GM12878 (cell line): Measurements from ENCODE around the gene SELENOH. TPM values are rescaled to one million over a fixed set of nuclear protein-coding genes. Genes with fewer than 3 reads are reported as not detected.

Source experiments
- CHD1 ChIP-seq: IDR thresholded peaks from 2 replicates; pipeline ENCODE4 v1.6.1; 2012; ENCODE audit warnings: low read depth, low read length, improper control_type of control experiment
- EGR1 ChIP-seq, 2 experiments: IDR thresholded peaks; 1 replicate in 1 of 2; 2 replicates in 1 of 2; pipeline ENCODE4 v1.6.1; 2011 to 2012; ENCODE audit warnings: low read depth in 2 of 2, low read length in 2 of 2, borderline replicate concordance in 1 of 2, mild to moderate bottlenecking in 1 of 2, moderate library complexity in 1 of 2
- IRF4 ChIP-seq: IDR thresholded peaks from 2 replicates; pipeline ENCODE4 v1.6.1; 2011; ENCODE audit warnings: low read depth, low read length
- KLF5 ChIP-seq: fragments of 450-650 bp; IDR thresholded peaks from 2 replicates; pipeline ENCODE4 v1.6.1; 2014; ENCODE audit warnings: mild to moderate bottlenecking; ENCODE audit not compliant: partially characterized antibody
- LARP7 ChIP-seq: fragments of 450-650 bp; IDR thresholded peaks from 2 replicates; pipeline ENCODE4 v1.6.1; 2017; ENCODE audit warnings: mild to moderate bottlenecking
- MXI1 ChIP-seq: fragments of 150-350 bp; IDR thresholded peaks from 2 replicates; pipeline ENCODE4 v1.6.1; 2011; ENCODE audit warnings: low read depth, mild to moderate bottlenecking, inconsistent platforms, low read length, improper control_type of control experiment
- MYC ChIP-seq: IDR thresholded peaks from 2 replicates; pipeline ENCODE4 v1.6.1; 2011; ENCODE audit warnings: mild to moderate bottlenecking, low read length, moderate library complexity, inconsistent platforms; ENCODE audit not compliant: insufficient read depth, insufficient replicate concordance, insufficient read length, severe bottlenecking
- NRF1 ChIP-seq: conservative IDR thresholded peaks from 2 replicates; pipeline ENCODE4 v1.6.1; 2011; ENCODE audit warnings: mild to moderate bottlenecking, low read depth, low read length, improper control_type of control experiment
- POLR2AphosphoS5 ChIP-seq: IDR thresholded peaks from 2 replicates; pipeline ENCODE4 v1.6.1; 2011; ENCODE audit warnings: mild to moderate bottlenecking, low read length, inconsistent platforms
- POU2F2 ChIP-seq: IDR thresholded peaks from 3 replicates; pipeline ENCODE4 v1.6.1; 2011; ENCODE audit warnings: low read depth, mild to moderate bottlenecking, low read length, borderline replicate concordance
- RAD21 ChIP-seq: IDR thresholded peaks from 2 replicates; pipeline ENCODE4 v1.6.1; 2011; ENCODE audit warnings: mild to moderate bottlenecking, low read depth, low read length, moderate library complexity; ENCODE audit not compliant: insufficient read depth
- RFX5 ChIP-seq: IDR thresholded peaks from 2 replicates; pipeline ENCODE4 v1.6.1; 2011; ENCODE audit warnings: low read depth, low read length, improper control_type of control experiment
- SREBF1 ChIP-seq: IDR thresholded peaks from 2 replicates; pipeline ENCODE4 v1.6.1; 2012; ENCODE audit warnings: mild to moderate bottlenecking, low read length
- STAT1 ChIP-seq: fragments of 450-650 bp; conservative IDR thresholded peaks from 2 replicates; pipeline ENCODE4 v1.6.1; 2014; ENCODE audit warnings: antibody characterized with exemption, mild to moderate bottlenecking
- ZBED1 ChIP-seq: IDR thresholded peaks from 2 replicates; pipeline ENCODE4 v1.6.1; 2016; ENCODE audit warnings: borderline replicate concordance
- ZNF207 ChIP-seq: fragments of 450-650 bp; IDR thresholded peaks from 2 replicates; pipeline ENCODE4 v1.6.1; 2014; ENCODE audit warnings: antibody characterized with exemption, mild to moderate bottlenecking, borderline replicate concordance
- ZNF24 ChIP-seq: fragments of 450-650 bp; IDR thresholded peaks from 2 replicates; pipeline ENCODE4 v1.6.1; 2017; ENCODE audit warnings: antibody characterized with exemption, mild to moderate bottlenecking
- ZNF274 ChIP-seq: IDR thresholded peaks from one replicate; pipeline ENCODE4 v1.8.0; 2011; ENCODE audit not compliant: insufficient read length, insufficient read depth
- polyA plus RNA-seq, 11 experiments: library from polyadenylated mRNA; depleted of rRNA in 4 of 11; unstranded in 6 of 11; stranded (reverse) in 5 of 11; fragments of >200 nt; fragmentation: Nextera tagmentation in 4 of 11; fragmentation: Illumina TruSeq in 1 of 11; extraction: Ambion mirVana in 4 of 11; extraction: Trizol in 1 of 11; gene quantifications; 1 replicate in 1 of 11; 2 replicates in 10 of 11; pipeline versions ENCODE4 v1.2.1 to v1.2.3, GENCODE V29; 2011 to 2016; ENCODE audit warnings: inconsistent platforms in 2 of 11, missing spikeins in 2 of 11, low read depth in 1 of 11
- total RNA-seq, 4 experiments: library from RNA; depleted of rRNA in 3 of 4; stranded (reverse); fragments of >200 nt in 3 of 4; fragmentation: Illumina TruSeq in 1 of 4; extraction: Trizol in 1 of 4; gene quantifications; 2 replicates each; pipeline versions ENCODE4 v1.2.1 to v1.2.3, GENCODE V29; 2013 to 2021
- TF ChIP-seq, protein P1 (sequence below): fragments of 450-650 bp; IDR thresholded peaks from 2 replicates; pipeline ENCODE4 v1.6.1; 2017; ENCODE audit warnings: antibody characterized with exemption, mild to moderate bottlenecking, moderate library complexity
- TF ChIP-seq, protein P2 (sequence below): IDR thresholded peaks from 2 replicates; pipeline ENCODE4 v1.6.1; 2012; ENCODE audit warnings: low read length, inconsistent platforms
- TF ChIP-seq, protein P3 (sequence below): fragments of 450-650 bp; IDR thresholded peaks from 2 replicates; pipeline ENCODE4 v1.6.1; 2017; ENCODE audit warnings: mild to moderate bottlenecking
- TF ChIP-seq, protein P4 (sequence below): fragments of 450-650 bp; IDR thresholded peaks from 2 replicates; pipeline ENCODE4 v1.6.1; 2017; ENCODE audit warnings: mild to moderate bottlenecking, low read depth, inconsistent platforms; ENCODE audit not compliant: poor library complexity, severe bottlenecking

SELENOH gene
- total and polyA plus RNA-seq, 10 of the 15 experiments (the other 5 are each of a cell fraction or from before 2014, with no cell fraction given): 20.3 to 458 (median 200) TPM

DNA sequence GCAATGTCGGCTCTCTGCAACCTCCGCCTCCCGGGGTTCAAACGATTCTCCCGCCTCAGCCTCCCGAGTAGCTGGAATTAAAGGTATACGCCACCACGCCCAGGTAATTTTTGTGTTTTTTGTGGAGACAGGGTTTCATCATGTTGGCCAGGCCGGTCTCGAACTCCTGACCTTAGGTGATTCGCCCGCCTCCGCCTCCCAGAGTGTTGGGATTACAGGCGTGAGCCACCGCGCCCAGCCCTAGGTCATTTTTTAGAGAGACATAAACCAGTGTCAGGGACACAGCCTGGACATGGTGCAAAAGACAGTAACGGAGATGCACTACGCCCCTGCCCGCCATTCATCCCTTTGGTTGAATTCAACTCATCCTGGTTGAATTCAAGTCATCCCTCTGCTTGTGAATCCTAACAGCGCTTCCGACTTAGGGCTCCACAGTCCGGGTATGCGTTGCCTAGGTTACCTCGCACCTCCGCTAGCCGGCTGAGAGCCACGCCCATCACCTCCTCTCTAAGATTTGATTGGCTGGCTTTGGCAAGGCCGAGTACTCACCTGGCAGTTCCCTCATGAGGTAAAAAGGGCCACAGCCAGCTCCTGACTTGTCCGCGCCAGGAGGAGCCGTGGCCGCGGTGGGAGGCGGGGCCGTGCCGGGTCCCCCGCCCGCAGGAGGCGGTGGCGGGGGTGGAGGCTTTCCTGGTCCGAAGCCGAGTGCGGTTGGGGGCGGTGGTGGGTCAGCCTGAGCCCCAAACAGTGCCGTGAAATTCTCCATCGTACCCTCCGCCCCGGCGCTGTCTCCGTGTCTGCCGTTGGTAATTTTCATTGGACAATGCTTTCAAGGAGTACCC, 29.7 kb upstream of the SELENOH start, which contains the start of gene MED19 (continued):
- 0 out of 2 replicates have a peak, but pooled peaks have one; percentile 72 for TF ChIP-seq STAT1
- TF ChIP-seq, protein P1, sequence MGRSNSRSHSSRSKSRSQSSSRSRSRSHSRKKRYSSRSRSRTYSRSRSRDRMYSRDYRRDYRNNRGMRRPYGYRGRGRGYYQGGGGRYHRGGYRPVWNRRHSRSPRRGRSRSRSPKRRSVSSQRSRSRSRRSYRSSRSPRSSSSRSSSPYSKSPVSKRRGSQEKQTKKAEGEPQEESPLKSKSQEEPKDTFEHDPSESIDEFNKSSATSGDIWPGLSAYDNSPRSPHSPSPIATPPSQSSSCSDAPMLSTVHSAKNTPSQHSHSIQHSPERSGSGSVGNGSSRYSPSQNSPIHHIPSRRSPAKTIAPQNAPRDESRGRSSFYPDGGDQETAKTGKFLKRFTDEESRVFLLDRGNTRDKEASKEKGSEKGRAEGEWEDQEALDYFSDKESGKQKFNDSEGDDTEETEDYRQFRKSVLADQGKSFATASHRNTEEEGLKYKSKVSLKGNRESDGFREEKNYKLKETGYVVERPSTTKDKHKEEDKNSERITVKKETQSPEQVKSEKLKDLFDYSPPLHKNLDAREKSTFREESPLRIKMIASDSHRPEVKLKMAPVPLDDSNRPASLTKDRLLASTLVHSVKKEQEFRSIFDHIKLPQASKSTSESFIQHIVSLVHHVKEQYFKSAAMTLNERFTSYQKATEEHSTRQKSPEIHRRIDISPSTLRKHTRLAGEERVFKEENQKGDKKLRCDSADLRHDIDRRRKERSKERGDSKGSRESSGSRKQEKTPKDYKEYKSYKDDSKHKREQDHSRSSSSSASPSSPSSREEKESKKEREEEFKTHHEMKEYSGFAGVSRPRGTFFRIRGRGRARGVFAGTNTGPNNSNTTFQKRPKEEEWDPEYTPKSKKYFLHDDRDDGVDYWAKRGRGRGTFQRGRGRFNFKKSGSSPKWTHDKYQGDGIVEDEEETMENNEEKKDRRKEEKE: no peak
- TF ChIP-seq, protein P2, sequence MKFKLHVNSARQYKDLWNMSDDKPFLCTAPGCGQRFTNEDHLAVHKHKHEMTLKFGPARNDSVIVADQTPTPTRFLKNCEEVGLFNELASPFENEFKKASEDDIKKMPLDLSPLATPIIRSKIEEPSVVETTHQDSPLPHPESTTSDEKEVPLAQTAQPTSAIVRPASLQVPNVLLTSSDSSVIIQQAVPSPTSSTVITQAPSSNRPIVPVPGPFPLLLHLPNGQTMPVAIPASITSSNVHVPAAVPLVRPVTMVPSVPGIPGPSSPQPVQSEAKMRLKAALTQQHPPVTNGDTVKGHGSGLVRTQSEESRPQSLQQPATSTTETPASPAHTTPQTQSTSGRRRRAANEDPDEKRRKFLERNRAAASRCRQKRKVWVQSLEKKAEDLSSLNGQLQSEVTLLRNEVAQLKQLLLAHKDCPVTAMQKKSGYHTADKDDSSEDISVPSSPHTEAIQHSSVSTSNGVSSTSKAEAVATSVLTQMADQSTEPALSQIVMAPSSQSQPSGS: no peak
- TF ChIP-seq, protein P3, sequence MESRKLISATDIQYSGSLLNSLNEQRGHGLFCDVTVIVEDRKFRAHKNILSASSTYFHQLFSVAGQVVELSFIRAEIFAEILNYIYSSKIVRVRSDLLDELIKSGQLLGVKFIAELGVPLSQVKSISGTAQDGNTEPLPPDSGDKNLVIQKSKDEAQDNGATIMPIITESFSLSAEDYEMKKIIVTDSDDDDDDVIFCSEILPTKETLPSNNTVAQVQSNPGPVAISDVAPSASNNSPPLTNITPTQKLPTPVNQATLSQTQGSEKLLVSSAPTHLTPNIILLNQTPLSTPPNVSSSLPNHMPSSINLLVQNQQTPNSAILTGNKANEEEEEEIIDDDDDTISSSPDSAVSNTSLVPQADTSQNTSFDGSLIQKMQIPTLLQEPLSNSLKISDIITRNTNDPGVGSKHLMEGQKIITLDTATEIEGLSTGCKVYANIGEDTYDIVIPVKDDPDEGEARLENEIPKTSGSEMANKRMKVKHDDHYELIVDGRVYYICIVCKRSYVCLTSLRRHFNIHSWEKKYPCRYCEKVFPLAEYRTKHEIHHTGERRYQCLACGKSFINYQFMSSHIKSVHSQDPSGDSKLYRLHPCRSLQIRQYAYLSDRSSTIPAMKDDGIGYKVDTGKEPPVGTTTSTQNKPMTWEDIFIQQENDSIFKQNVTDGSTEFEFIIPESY: no peak
- no peak for TF ChIP-seq ZNF24
- 0 out of 3 replicates have a peak, but pooled peaks have one; percentile 63 for TF ChIP-seq POU2F2
- TF ChIP-seq SREBF1: no peak
- no peak for TF ChIP-seq RAD21
- TF ChIP-seq KLF5: peak; percentile 86
- no peak for TF ChIP-seq MYC
- TF ChIP-seq ZNF274: no peak
- 0 out of 2 replicates have a peak, but pooled peaks have one; percentile 27 for TF ChIP-seq RFX5
- no peak for TF ChIP-seq NRF1
- peak; percentile 22; the same call in 1 of the 2 replicates for TF ChIP-seq MXI1
- TF ChIP-seq ZNF207: peak; percentile 86; the same call in 1 of the 2 replicates
- TF ChIP-seq LARP7: peak; percentile 67
- no peak for TF ChIP-seq CHD1
- TF ChIP-seq, protein P4, sequence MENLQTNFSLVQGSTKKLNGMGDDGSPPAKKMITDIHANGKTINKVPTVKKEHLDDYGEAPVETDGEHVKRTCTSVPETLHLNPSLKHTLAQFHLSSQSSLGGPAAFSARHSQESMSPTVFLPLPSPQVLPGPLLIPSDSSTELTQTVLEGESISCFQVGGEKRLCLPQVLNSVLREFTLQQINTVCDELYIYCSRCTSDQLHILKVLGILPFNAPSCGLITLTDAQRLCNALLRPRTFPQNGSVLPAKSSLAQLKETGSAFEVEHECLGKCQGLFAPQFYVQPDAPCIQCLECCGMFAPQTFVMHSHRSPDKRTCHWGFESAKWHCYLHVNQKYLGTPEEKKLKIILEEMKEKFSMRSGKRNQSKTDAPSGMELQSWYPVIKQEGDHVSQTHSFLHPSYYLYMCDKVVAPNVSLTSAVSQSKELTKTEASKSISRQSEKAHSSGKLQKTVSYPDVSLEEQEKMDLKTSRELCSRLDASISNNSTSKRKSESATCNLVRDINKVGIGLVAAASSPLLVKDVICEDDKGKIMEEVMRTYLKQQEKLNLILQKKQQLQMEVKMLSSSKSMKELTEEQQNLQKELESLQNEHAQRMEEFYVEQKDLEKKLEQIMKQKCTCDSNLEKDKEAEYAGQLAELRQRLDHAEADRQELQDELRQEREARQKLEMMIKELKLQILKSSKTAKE: no peak
- no peak for TF ChIP-seq ZBED1
- TF ChIP-seq EGR1 (IDR thresholded peaks at IDR 0.05; ENCODE audit: borderline replicate concordance in 1 of 2, low read depth in 2 of 2, low read length in 2 of 2): peak in 1 of 2 experiments; percentile 57; a peak in 1 of 3 replicates
- no peak for TF ChIP-seq IRF4
- TF ChIP-seq POLR2AphosphoS5: 0 out of 2 replicates have a peak, but pooled peaks have one; percentile 55
